Neural crest cell (in vitro differentiated cells): Measurements from ENCODE around the gene SDR9C7. TPM values are rescaled to one million over a fixed set of nuclear protein-coding genes. Genes with fewer than 3 reads are reported as not detected.
"Not testable (repeated sequence)": the region's sequence is repeated elsewhere in the genome, so short reads cannot be mapped to it uniquely, and the experiment has no call there.

Experiments
- DNase-seq: peaks from one replicate; pipeline ENCODE4 v3.0.0; 2021; ENCODE audit warnings: low read depth, mixed read lengths, low spot score
- H3K27ac Mint-ChIP-seq: one replicate; pipeline ENCODE4 v1.8.0; 2021; ENCODE audit warnings: mild to moderate bottlenecking, mixed read lengths; ENCODE audit not compliant: unreplicated experiment
- H3K27me3 Mint-ChIP-seq: 2 replicates; pipeline ENCODE4 v1.8.0; 2021; ENCODE audit warnings: low read depth, mild to moderate bottlenecking, mixed read lengths
- H3K36me3 Mint-ChIP-seq: 2 replicates; pipeline ENCODE4 v1.8.0; 2021; ENCODE audit warnings: low read depth, mild to moderate bottlenecking, mixed read lengths
- H3K4me1 Mint-ChIP-seq: 2 replicates; pipeline ENCODE4 v1.8.0; 2021; ENCODE audit warnings: mixed read lengths
- H3K4me3 Mint-ChIP-seq: one replicate; pipeline ENCODE4 v1.8.0; 2021; ENCODE audit warnings: mild to moderate bottlenecking, mixed read lengths
- H3K9me3 Mint-ChIP-seq: 2 replicates; pipeline ENCODE4 v1.8.0; 2021; ENCODE audit warnings: mixed read lengths
- CTCF ChIP-seq: fragments of 200-600 bp; sonication (generic); conservative IDR thresholded peaks from 2 replicates; pipeline ENCODE4 v1.5.0; 2021; ENCODE audit warnings: antibody characterized with exemption, mild to moderate bottlenecking
- total RNA-seq: library from RNA; stranded (reverse); gene quantifications from 2 replicates; pipeline ENCODE4 v1.2.1, GENCODE V29; 2021

Gene SDR9C7
- total RNA-seq, 1 donor from 2014 or later, result not detected

GRCh38 chr12:56922031-56922430, 12.2 kb downstream of the SDR9C7 start:
- TF ChIP-seq CTCF, result no peak
- H3K4me1 Mint-ChIP-seq, result no peaks in the 10 kb centered on the region
- no peak for DNase-seq
- H3K27me3 Mint-ChIP-seq, result peaks cover 5% of the 10 kb centered on the region
- H3K36me3 Mint-ChIP-seq, result no peaks in the 10 kb centered on the region
- no peak overlapping the region for H3K4me3 Mint-ChIP-seq
- peaks cover 8% of the 10 kb centered on the region for H3K9me3 Mint-ChIP-seq
- H3K27ac Mint-ChIP-seq, result no peak overlapping the region

- no peak for TF ChIP-seq CTCF
- Mint-ChIP-seq H3K4me1 (no peaks in the 10 kb centered on the region), H3K27me3 (peaks cover 5% of the 10 kb centered on the region), H3K27ac (no peak overlapping the region), H3K4me3 (no peak overlapping the region), H3K36me3 (no peaks in the 10 kb centered on the region), H3K9me3 (peaks cover 8% of the 10 kb centered on the region)
- DNase-seq, result no peak
These were observed 12.9 kb downstream of the SDR9C7 start for GRCh38 chr12:56921346-56921745.

GRCh38 chr12:56918139-56918538, 16.1 kb downstream of the SDR9C7 start:
- peaks cover 13% of the 10 kb centered on the region for H3K9me3 Mint-ChIP-seq
- not testable (repeated sequence) for H3K36me3 Mint-ChIP-seq, H3K27ac Mint-ChIP-seq, DNase-seq, H3K27me3 Mint-ChIP-seq, H3K4me1 Mint-ChIP-seq, H3K4me3 Mint-ChIP-seq

- no peak overlapping the region for H3K27ac Mint-ChIP-seq
- no peak for DNase-seq
- TF ChIP-seq CTCF, result no peak
- H3K4me1 Mint-ChIP-seq, result no peaks in the 10 kb centered on the region
- H3K27me3 Mint-ChIP-seq, result peaks cover 12% of the 10 kb centered on the region
- H3K4me3 Mint-ChIP-seq, result no peak overlapping the region
- no peaks in the 10 kb centered on the region for H3K36me3 Mint-ChIP-seq
- peaks cover 13% of the 10 kb centered on the region for H3K9me3 Mint-ChIP-seq
These were observed 17.2 kb downstream of the SDR9C7 start for GRCh38 chr12:56916996-56917333.

- H3K27me3 Mint-ChIP-seq, result peaks cover 17% of the 10 kb centered on the region
- H3K27ac Mint-ChIP-seq, result no peak overlapping the region
- no peaks in the 10 kb centered on the region for H3K36me3 Mint-ChIP-seq
- no peak for DNase-seq
- H3K9me3 Mint-ChIP-seq, result peaks cover 15% of the 10 kb centered on the region
- TF ChIP-seq CTCF, result no peak
- H3K4me1 Mint-ChIP-seq, result no peaks in the 10 kb centered on the region
- H3K4me3 Mint-ChIP-seq, result no peak overlapping the region
These were observed 17.8 kb downstream of the SDR9C7 start for GRCh38 chr12:56916296-56916995.

GRCh38 chr12:56914724-56915123, 19.5 kb downstream of the SDR9C7 start:
- Mint-ChIP-seq H3K36me3 (peaks cover 1% of the 10 kb centered on the region), H3K27me3 (peaks cover 24% of the 10 kb centered on the region), H3K27ac (no peak overlapping the region), H3K9me3 (peaks cover 10% of the 10 kb centered on the region), H3K4me1 (no peaks in the 10 kb centered on the region), H3K4me3 (no peak overlapping the region)
- no peak for DNase-seq
- TF ChIP-seq CTCF, result no peak
